ENCODE measurements around the gene APOF. TPM values are rescaled to one million over a fixed set of nuclear protein-coding genes. Genes with fewer than 3 reads are reported as not detected.

The APOF gene
- total and polyA plus RNA-seq, 9 of the 15 experiments (the other 6 are each of a cell fraction or from before 2014, with no cell fraction given) = 0.09 to 0.15 (median 0.12) TPM; not detected in 5

GRCh38 chr12:56334490-56334793 is 28.2 kb downstream of the APOF start (continued):
- TF ChIP-seq AFF4 (CRISPR knock-in tag; IDR thresholded peaks at IDR 0.05) (peak; percentile 82), RAD21 (CRISPR knock-in tag; conservative IDR thresholded peaks at IDR 0.05 in 1 of 2, IDR thresholded peaks at IDR 0.05 in 1 of 2) (peak in 1 of 2 experiments; percentile 1; a peak in 1 of 4 replicates), KLF6 (CRISPR knock-in tag; IDR thresholded peaks at IDR 0.05; ENCODE audit: borderline replicate concordance) (0 out of 2 replicates have a peak, but pooled peaks have one; percentile 15), SRF (CRISPR knock-in tag; IDR thresholded peaks at IDR 0.05) (peak in 1 of 2 experiments; percentile 28; a peak in 1 of 4 replicates), TCF15 (CRISPR knock-in tag; IDR thresholded peaks at IDR 0.05) (no peak), TAF15 (IDR thresholded peaks at IDR 0.05; ENCODE audit: low read depth, low read length) (no peak), CGGBP1 (CRISPR knock-in tag; IDR thresholded peaks at IDR 0.05) (no peak), NFIX (CRISPR knock-in tag; IDR thresholded peaks at IDR 0.05; ENCODE audit: low read depth) (no peak), RNF2 (IDR thresholded peaks at IDR 0.05) (no peak)

All from K562 (cell line).